Superior temporal gyrus (tissue), 1 donor: ENCODE data around the gene SUCLG2.

Experiments used
- DNase-seq: peaks from one replicate; pipeline ENCODE4 v3.0.0-alpha.2; 2016; ENCODE audit errors: extremely low spot score

SUCLG2 gene

GRCh38 chr3:67460841-67461510 lies 193.4 kb downstream of the SUCLG2 start:
- no peak for DNase-seq

GRCh38 chr3:67459796-67460195 lies 194.6 kb downstream of the SUCLG2 start:
- no peak for DNase-seq

GRCh38 chr3:67458896-67459530 lies 195.4 kb downstream of the SUCLG2 start:
- DNase-seq = no peak

GRCh38 chr3:67458408-67458807 lies 196.0 kb downstream of the SUCLG2 start:
- no peak for DNase-seq

- no peak for DNase-seq
These were observed 200.8 kb downstream of the SUCLG2 start for GRCh38 chr3:67453628-67454027.

GRCh38 chr3:67450153-67450552 lies 204.3 kb downstream of the SUCLG2 start:
- DNase-seq = no peak

GRCh38 chr3:67447393-67447792 lies 207.0 kb downstream of the SUCLG2 start:
- DNase-seq = no peak

- no peak for DNase-seq
These were observed 216.6 kb downstream of the SUCLG2 start for GRCh38 chr3:67437789-67438188.

- DNase-seq = no peak
These were observed 217.3 kb downstream of the SUCLG2 start for GRCh38 chr3:67437090-67437489.

GRCh38 chr3:67433109-67433508 lies 221.3 kb downstream of the SUCLG2 start:
- DNase-seq = no peak

- no peak for DNase-seq
These were observed 222.5 kb downstream of the SUCLG2 start for GRCh38 chr3:67431887-67432286.

- no peak for DNase-seq
These were observed 230.7 kb downstream of the SUCLG2 start for GRCh38 chr3:67423722-67424121.

GRCh38 chr3:67421912-67422311 lies 232.5 kb downstream of the SUCLG2 start:
- no peak for DNase-seq

GRCh38 chr3:67419779-67420178 lies 234.6 kb downstream of the SUCLG2 start:
- no peak for DNase-seq

- DNase-seq = no peak
These were observed 235.2 kb downstream of the SUCLG2 start for GRCh38 chr3:67419218-67419529.

GRCh38 chr3:67418426-67419217 lies 235.8 kb downstream of the SUCLG2 start:
- DNase-seq = no peak

GRCh38 chr3:67416703-67417102 lies 237.7 kb downstream of the SUCLG2 start:
- DNase-seq = no peak

- no peak for DNase-seq
These were observed 238.9 kb downstream of the SUCLG2 start for GRCh38 chr3:67415511-67415910.

- DNase-seq = no peak
These were observed 239.7 kb downstream of the SUCLG2 start for GRCh38 chr3:67414740-67415139.

- DNase-seq = no peak
These were observed 249.2 kb downstream of the SUCLG2 start for GRCh38 chr3:67405193-67405592.

GRCh38 chr3:67402873-67403272 lies 251.5 kb downstream of the SUCLG2 start:
- no peak for DNase-seq

- no peak for DNase-seq
These were observed 252.5 kb downstream of the SUCLG2 start for GRCh38 chr3:67401921-67402320.

- DNase-seq = no peak
These were observed 253.9 kb downstream of the SUCLG2 start for GRCh38 chr3:67400476-67400875.
